SK-N-MC (cell line): ENCODE results near the gene CIB4.

ENCODE experiments used
- DNase-seq: peaks from one replicate; pipeline ENCODE4 v3.0.0-alpha.2; 2011; ENCODE audit warnings: low read depth, low spot score
- H3K27ac ChIP-seq: fragments of 200-600 bp; sonication (generic); 2 replicates; pipeline ENCODE4 v1.5.1; 2016; ENCODE audit warnings: mixed run types
- H3K36me3 ChIP-seq: fragments of 200-600 bp; sonication (generic); 2 replicates; pipeline ENCODE4 v1.6.1; 2017; ENCODE audit warnings: antibody characterized with exemption, low read length, mixed read lengths; ENCODE audit not compliant: insufficient read depth
- H3K4me3 ChIP-seq: fragments of 200-600 bp; sonication (generic); 2 replicates; pipeline ENCODE4 v1.5.1; 2016
- H3K9ac ChIP-seq: fragments of 200-600 bp; sonication (generic); 2 replicates; pipeline ENCODE4 v1.8.0; 2017; ENCODE audit warnings: mixed run types, mixed read lengths; ENCODE audit not compliant: insufficient read length
- H3K9me3 ChIP-seq: fragments of 200-600 bp; sonication (generic); 2 replicates; pipeline ENCODE4 v1.6.1; 2017; ENCODE audit warnings: low read depth, mild to moderate bottlenecking, antibody characterized with exemption, low read length, moderate library complexity, mixed read lengths
- EZH2 ChIP-seq: fragments of 200-600 bp; sonication (generic); IDR thresholded peaks from one replicate; pipeline ENCODE4 v1.6.1; 2017; ENCODE audit warnings: antibody characterized with exemption
- FOXP2 ChIP-seq: optimal IDR thresholded peaks from 2 replicates; pipeline ENCODE3; 2011; ENCODE audit warnings: mild to moderate bottlenecking, moderate library complexity; ENCODE audit not compliant: insufficient read depth; ENCODE audit errors: extremely low read length, control extremely low read depth
- POLR2AphosphoS5 ChIP-seq: IDR thresholded peaks from 2 replicates; pipeline ENCODE4 v1.6.1; 2012; ENCODE audit warnings: mild to moderate bottlenecking, low read depth, low read length, borderline replicate concordance

Gene CIB4

DNA sequence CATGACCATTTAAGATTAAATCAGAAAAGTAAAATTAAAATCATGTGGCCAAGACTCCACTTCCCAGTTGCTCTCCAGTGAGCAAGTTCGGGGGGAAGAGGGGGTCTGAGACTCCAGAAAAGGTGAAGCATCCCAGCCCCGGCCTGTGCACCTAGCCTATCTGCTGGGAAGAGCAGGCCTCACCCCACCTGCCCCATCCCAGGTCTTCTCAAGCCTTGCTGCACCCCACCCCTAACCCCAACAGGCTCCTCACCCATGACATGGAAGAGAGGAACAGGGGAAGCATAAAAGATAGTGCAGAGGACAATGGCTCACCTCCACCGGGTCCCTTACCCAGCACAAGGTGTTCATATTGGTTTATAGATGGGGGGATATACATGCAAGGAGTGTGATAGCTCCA is 14.6 kb downstream of the CIB4 start:
- TF ChIP-seq FOXP2 (no peak), POLR2AphosphoS5 (no peak), EZH2 (no peak)
- 0 out of 2 replicates have a peak, but pooled peaks cover 2% of the 10 kb centered on the region for H3K9me3 ChIP-seq
- no peak overlapping the region for H3K4me3 ChIP-seq
- no peak overlapping the region for H3K27ac ChIP-seq
- no peak overlapping the region for H3K9ac ChIP-seq
- DNase-seq: no peak
- no peaks in the 10 kb centered on the region for H3K36me3 ChIP-seq

GRCh38 chr2:26623541-26624495 is 17.3 kb downstream of the CIB4 start:
- TF ChIP-seq EZH2 (no peak), FOXP2 (no peak), POLR2AphosphoS5 (no peak)
- Histone ChIP-seq H3K9ac (no peak overlapping the region), H3K27ac (no peak overlapping the region), H3K9me3 (0 out of 2 replicates have a peak, but pooled peaks cover 2% of the 10 kb centered on the region), H3K4me3 (no peak overlapping the region), H3K36me3 (no peaks in the 10 kb centered on the region)
- no peak for DNase-seq

GRCh38 chr2:26621469-26622199 is 19.5 kb downstream of the CIB4 start:
- DNase-seq: no peak
- H3K9ac ChIP-seq: no peak overlapping the region
- no peaks in the 10 kb centered on the region for H3K36me3 ChIP-seq
- H3K27ac ChIP-seq: no peak overlapping the region
- H3K9me3 ChIP-seq: 0 out of 2 replicates have a peak, but pooled peaks cover 2% of the 10 kb centered on the region
- TF ChIP-seq EZH2 (no peak), FOXP2 (no peak), POLR2AphosphoS5 (no peak)
- H3K4me3 ChIP-seq: no peak overlapping the region

- no peak overlapping the region for H3K4me3 ChIP-seq
- TF ChIP-seq EZH2 (no peak), FOXP2 (no peak), POLR2AphosphoS5 (no peak)
- H3K9ac ChIP-seq: no peak overlapping the region
- H3K36me3 ChIP-seq: no peaks in the 10 kb centered on the region
- H3K27ac ChIP-seq: no peak overlapping the region
- no peaks in the 10 kb centered on the region for H3K9me3 ChIP-seq
- no peak for DNase-seq
Observed at GRCh38 chr2:26620031-26620605, 21.0 kb downstream of the CIB4 start.

DNA sequence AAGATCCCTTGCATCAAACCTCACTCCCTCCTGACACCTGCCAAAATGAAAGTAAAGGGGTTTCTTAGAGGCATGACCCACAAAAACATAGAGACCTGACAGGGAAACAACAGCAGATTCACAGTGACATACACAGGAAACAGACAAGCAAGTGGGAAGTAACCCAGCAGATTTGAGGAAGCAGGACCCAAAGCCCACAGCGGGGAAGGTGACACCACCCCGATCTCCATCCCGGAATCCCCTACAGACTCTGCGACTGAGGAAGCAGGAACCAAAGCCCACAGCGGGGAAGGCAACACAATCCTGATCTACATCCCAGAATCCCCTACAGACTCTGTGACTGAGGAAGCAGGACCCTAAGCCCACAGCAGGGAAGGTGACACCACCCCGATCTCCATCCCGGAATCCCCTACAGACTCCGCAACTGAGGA is 21.6 kb downstream of the CIB4 start:
- H3K36me3 ChIP-seq: no peaks in the 10 kb centered on the region
- H3K27ac ChIP-seq: no peak overlapping the region
- TF ChIP-seq EZH2 (no peak), FOXP2 (no peak), POLR2AphosphoS5 (no peak)
- no peak overlapping the region for H3K9ac ChIP-seq
- H3K4me3 ChIP-seq: no peak overlapping the region
- no peaks in the 10 kb centered on the region for H3K9me3 ChIP-seq
- DNase-seq: no peak

DNA sequence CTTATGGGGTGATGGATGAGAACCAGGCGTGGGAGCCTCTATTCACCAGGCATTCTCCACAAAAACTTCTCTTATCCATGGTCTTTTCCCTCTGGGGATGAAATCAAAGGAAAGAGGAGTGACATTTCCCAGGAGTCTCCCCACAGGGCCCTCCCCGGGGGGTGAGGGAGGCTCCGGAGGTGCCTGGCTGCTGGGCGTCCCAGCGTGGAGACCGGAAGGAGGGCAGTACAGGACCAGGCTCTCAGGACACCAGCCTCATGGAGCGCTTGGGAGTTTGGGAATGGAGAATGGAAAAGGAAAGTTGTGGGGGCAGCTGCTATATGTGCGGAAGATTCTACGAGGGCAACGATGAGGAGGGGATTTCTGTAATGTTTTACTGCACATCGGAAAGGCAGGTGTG is 22.1 kb downstream of the CIB4 start:
- H3K4me3 ChIP-seq: no peak overlapping the region
- no peak overlapping the region for H3K9ac ChIP-seq
- DNase-seq: no peak
- no peak for TF ChIP-seq EZH2
- no peaks in the 10 kb centered on the region for H3K36me3 ChIP-seq
- no peaks in the 10 kb centered on the region for H3K9me3 ChIP-seq
- H3K27ac ChIP-seq: no peak overlapping the region

DNA sequence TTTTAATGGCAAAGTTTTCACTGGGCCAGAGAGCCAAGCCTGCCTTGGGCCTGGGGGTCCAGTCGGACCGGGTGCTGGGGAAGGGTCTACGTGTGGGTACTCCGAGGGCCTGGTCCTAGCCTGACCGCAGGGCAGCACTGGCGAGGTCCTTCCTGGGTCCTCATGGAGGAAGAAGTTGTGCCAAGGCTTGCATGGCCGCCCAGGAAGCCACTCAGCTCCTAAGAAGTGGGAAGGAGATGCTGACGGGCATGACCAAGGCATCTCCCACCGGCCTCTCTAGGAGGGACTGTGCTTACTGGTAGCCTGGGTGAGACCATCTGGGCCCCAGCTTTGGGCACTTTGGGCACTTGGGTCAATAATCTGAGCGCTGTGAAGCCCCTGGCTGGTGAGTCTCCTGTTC is 22.6 kb downstream of the CIB4 start:
- Histone ChIP-seq H3K4me3 (no peak overlapping the region), H3K36me3 (no peaks in the 10 kb centered on the region), H3K9me3 (no peaks in the 10 kb centered on the region), H3K9ac (no peak overlapping the region), H3K27ac (no peak overlapping the region)
- no peak for TF ChIP-seq EZH2
- no peak for TF ChIP-seq FOXP2
- no peak for TF ChIP-seq POLR2AphosphoS5
- no peak for DNase-seq

- no peaks in the 10 kb centered on the region for H3K9me3 ChIP-seq
- no peak for DNase-seq
- H3K36me3 ChIP-seq: no peaks in the 10 kb centered on the region
- H3K27ac ChIP-seq: no peak overlapping the region
- H3K9ac ChIP-seq: no peak overlapping the region
- H3K4me3 ChIP-seq: no peak overlapping the region
- TF ChIP-seq FOXP2 (no peak), POLR2AphosphoS5 (no peak), EZH2 (no peak)
Observed at GRCh38 chr2:26617588-26618083, 23.5 kb downstream of the CIB4 start.
